GM18909 (cell line): Measurements from ENCODE around the gene INPP5J.
"Not testable (repeated sequence)": the region's sequence is repeated elsewhere in the genome, so short reads cannot be mapped to it uniquely, and the experiment has no call there.

Source experiments
- ATAC-seq: cut with Tn5 transposase; IDR thresholded peaks from one replicate; pipeline ENCODE4 v1.9.1; 2021; ENCODE audit warnings: mild to moderate bottlenecking; ENCODE audit not compliant: unreplicated experiment, poor library complexity

INPP5J gene

GRCh38 chr22:31142285-31142684 lies 19.5 kb downstream of the INPP5J start:
- ATAC-seq: no peak

DNA sequence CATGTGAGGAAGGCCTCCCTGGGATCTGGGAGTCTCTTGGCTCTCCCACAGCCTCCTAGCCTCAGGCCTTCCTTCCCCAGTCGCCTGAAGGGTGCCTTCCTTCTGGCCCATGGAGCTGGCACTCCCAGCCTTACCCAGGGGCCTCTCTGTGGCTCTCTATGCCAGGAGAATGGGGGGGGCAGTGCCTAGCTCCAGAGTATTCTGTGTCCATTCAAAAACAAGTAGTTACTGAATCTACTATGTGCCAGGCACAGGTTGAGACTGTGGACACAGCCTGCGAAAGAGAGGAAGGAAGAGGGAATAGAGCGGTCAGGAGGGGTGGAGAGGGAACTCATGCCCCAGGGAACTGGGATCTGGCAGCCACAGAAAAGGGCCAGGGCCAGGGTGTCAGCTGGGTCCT lies 20.3 kb downstream of the INPP5J start:
- ATAC-seq: no peak

DNA sequence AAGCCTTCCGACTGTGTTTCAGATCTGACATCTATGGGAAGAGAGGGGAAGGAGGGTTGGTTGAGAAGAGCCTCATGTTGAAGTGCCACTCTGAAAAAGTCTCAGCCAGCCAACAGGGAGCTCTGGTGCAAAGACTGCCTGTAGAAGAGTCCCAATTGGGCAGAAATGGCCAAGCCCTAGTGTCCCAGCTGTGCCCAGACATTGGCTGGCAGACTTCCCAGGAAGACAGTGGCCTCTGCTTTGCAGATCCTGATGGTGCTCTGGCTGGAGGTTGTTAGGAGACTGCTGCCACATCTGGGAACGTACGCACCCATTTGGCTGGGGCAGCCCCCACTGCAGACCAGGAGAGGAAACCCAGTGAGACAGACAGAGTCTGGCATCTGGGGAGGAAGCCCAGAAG lies 20.8 kb downstream of the INPP5J start:
- ATAC-seq: no peak

GRCh38 chr22:31144223-31144622 lies 21.5 kb downstream of the INPP5J start:
- no peak for ATAC-seq

DNA sequence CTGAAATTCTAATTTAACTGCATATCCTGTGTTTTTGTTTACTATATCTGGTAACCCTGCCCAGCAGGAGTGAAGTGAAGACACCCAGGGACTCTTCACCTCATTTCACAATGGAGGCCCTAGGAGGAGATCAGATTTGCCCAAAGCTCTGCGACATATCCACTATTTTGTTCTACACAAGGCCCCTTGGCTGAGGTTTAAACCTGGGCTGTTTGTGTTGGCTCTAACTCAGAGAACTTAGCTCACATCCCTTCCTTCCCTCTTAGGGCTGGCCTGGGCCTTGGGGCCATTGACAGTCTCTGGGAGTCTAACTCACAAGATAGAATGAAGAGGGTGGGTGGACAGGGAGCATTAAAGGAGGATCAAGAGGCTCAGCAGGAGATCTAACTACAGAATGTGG lies 25.7 kb downstream of the INPP5J start:
- ATAC-seq: no peak

GRCh38 chr22:31148953-31149627 lies 26.3 kb downstream of the INPP5J start:
- ATAC-seq: no peak

GRCh38 chr22:31150615-31151014 lies 27.8 kb downstream of the INPP5J start:
- no peak for ATAC-seq

- no peak for ATAC-seq
These were observed 29.1 kb downstream of the INPP5J start for GRCh38 chr22:31151872-31152271.

- no peak for ATAC-seq
These were observed 30.6 kb downstream of the INPP5J start for GRCh38 chr22:31153357-31153756.

GRCh38 chr22:31154975-31155374 lies 32.2 kb downstream of the INPP5J start:
- ATAC-seq: no peak

- ATAC-seq: no peak
These were observed 32.7 kb downstream of the INPP5J start for GRCh38 chr22:31155422-31155821.

- ATAC-seq: peak; percentile 13
These were observed 37.7 kb downstream of the INPP5J start for GRCh38 chr22:31160328-31160978.

DNA sequence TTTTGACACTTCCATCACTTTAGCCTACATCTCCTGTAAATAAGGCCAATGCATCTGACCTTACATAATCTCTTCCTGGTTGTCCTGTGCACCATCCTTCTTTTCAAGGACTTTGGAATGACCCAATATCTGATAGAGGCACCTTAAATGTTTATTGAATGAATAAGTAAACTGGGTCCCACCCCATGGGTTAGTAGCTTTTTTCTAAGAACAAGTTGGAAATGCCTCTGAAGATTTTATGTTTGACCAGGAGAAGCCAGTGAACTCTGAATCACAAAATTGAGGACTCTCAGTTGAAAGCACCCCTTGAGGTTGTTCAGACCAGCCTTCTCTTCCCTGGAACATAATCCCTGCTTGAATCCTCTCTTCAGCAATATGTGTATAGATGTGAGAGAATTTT lies 38.6 kb downstream of the INPP5J start:
- ATAC-seq: no peak

GRCh38 chr22:31162015-31162765 lies 39.4 kb downstream of the INPP5J start:
- no peak for ATAC-seq

DNA sequence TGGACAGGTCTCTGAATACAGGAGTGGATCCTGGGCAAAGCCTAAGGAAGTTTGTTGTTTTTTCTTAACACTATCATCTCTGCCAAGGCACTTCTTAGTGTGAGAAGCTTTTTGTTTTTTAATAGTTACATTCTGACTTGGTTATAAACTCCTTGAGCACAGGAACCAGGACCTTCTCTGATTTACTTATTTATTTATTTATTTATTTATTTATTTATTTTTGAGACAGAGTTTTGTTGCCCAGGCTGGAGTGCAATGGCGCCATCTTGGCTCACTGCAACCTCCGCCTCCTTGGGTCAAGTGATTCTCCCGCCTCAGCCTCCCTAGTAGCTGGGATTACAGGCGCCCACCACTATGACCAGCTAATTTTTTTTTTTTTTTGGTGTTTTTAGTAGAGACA lies 48.2 kb downstream of the INPP5J start:
- ATAC-seq: no peak

- ATAC-seq: not testable (repeated sequence)
These were observed 49.0 kb downstream of the INPP5J start for GRCh38 chr22:31171734-31172133.

GRCh38 chr22:31173386-31174145 lies 50.8 kb downstream of the INPP5J start:
- no peak for ATAC-seq

- ATAC-seq: no peak
These were observed 54.2 kb downstream of the INPP5J start for GRCh38 chr22:31176923-31177322.

DNA sequence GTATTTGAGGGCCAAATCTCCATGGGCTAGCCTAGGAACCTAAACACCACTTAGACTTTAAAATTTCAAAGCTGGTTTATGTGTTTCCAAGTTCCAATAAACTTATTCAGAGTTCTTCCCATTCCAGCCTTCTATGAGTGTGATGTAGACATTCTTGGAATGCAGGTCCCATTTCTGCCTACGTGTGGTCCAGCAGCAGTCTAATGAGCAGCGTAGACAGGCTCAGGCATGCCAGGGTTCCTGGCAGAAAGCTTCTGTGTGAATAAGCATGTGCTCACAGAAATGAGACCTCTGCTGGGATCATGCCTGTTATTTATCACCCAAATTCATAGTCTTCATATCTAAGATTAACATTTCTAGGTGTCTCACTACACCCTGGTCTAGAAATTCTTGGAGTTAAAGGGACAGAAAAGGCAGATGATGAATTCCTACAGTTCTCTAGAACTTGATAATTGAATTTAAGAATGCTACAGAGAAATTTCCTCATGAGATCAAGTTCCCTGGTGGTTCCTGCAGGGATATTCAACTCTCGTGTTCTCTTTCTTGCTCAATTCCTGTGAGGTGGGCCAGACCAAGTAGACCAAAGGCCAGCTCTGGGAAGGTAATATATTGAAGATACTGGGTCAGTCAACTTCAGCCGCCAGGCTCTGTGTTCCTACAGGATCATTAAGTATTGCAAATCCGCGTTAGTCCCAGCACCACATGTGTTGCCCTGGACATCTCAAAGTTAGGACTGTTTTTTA lies 54.8 kb downstream of the INPP5J start:
- ATAC-seq: no peak

DNA sequence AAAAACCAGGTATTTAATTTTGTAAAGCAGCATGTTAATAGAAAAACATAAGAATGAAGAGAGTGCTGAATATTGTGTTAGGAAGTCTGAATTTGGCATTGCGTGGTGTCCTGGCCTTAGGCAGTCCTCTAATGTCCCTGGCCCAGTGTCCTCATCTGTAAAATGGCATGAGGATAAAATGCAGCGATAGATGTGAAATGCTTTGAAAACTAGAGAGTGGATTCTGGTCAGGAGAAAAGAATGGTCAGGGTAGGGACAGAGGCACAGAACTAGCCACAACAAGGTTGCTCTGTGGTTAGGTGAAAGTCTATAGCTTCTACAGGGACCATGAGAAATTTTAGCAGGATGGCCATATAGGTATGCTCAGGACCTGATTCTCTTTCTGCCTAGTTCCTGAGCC lies 56.1 kb downstream of the INPP5J start:
- ATAC-seq: no peak
